Measurements from ENCODE around the gene SDK1. TPM values are rescaled to one million over a fixed set of nuclear protein-coding genes. Genes with fewer than 3 reads are reported as not detected.

The SDK1 gene
- total and polyA plus RNA-seq, 2 experiments from 2014 or later: 2.1 to 10.0 TPM

DNA sequence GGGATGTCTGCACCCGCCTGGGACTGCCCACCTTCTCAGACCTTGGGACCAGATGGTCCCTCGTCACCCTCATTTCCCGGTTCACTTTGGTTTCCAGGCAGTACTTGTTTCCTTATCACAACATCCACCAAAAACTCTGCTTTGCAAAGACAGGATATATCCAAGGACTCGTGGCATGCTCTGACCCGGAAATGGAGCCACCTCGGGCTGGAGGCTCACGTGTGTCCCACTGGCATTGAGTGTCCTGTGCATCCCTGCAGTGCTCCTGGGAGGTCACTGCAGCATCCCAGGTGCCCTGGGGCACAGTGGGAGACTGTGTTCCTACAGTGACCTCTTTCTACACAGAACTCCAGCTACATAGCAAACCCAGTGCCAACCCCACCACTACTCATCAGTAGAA is 769.2 kb downstream of the SDK1 start:
- no peak overlapping the region for H3K27ac ChIP-seq (ENCODE audit: low read depth)
- no peaks in the 10 kb centered on the region for H3F3A ChIP-seq (replicated peaks; ENCODE audit: low read depth)
- H3K79me2 ChIP-seq (replicated peaks; ENCODE audit: insufficient read depth): no peaks in the 10 kb centered on the region
- H3K36me3 ChIP-seq (ENCODE audit: insufficient read depth): no peaks in the 10 kb centered on the region
- H3K9me2 ChIP-seq (ENCODE audit: insufficient read depth): no peaks in the 10 kb centered on the region
- no peak overlapping the region for H3K4me2 ChIP-seq
- ATAC-seq (no peak), DNase-seq (ENCODE audit: low spot score) (no peak)
- peaks cover 2% of the 10 kb centered on the region; the same call in 2 of the 3 replicates for H3K36me3 Mint-ChIP-seq (ENCODE audit: low read depth)
- H3K27me3 ChIP-seq (ENCODE audit: insufficient read depth): no peaks in the 10 kb centered on the region
- H2AFZ ChIP-seq: no peak overlapping the region
- H3K4me1 Mint-ChIP-seq: peaks cover 22% of the 10 kb centered on the region
- no peak overlapping the region for H3K4me3 ChIP-seq
- no peak overlapping the region for H3K27ac Mint-ChIP-seq
- TF ChIP-seq ZNF462 (CRISPR knock-in tag; IDR thresholded peaks at IDR 0.05) (no peak), EZH2 (IDR thresholded peaks at IDR 0.05; ENCODE audit: low read depth, unreplicated experiment) (no peak), NANOG (IDR thresholded peaks at IDR 0.05; ENCODE audit: borderline replicate concordance) (no peak), JUNB (IDR thresholded peaks at IDR 0.05; ENCODE audit: unreplicated experiment) (no peak), CREB1 (CRISPR knock-in tag; IDR thresholded peaks at IDR 0.05; ENCODE audit: low read depth) (no peak), EZH2phosphoT487 (IDR thresholded peaks at IDR 0.05; ENCODE audit: unreplicated experiment) (no peak), POLR2AphosphoS5 (IDR thresholded peaks at IDR 0.05; ENCODE audit: low read depth) (no peak), STAT1 (IDR thresholded peaks at IDR 0.05; ENCODE audit: unreplicated experiment) (no peak), CTCF (conservative IDR thresholded peaks at IDR 0.05; ENCODE audit: low read depth in 2 of 2) (no peak), ZNF331 (CRISPR knock-in tag; IDR thresholded peaks at IDR 0.05; ENCODE audit: low read depth) (no peak)
- TF ChIP-seq, protein P1, sequence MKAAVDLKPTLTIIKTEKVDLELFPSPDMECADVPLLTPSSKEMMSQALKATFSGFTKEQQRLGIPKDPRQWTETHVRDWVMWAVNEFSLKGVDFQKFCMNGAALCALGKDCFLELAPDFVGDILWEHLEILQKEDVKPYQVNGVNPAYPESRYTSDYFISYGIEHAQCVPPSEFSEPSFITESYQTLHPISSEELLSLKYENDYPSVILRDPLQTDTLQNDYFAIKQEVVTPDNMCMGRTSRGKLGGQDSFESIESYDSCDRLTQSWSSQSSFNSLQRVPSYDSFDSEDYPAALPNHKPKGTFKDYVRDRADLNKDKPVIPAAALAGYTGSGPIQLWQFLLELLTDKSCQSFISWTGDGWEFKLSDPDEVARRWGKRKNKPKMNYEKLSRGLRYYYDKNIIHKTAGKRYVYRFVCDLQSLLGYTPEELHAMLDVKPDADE (IDR thresholded peaks at IDR 0.05): no peak
- TF ChIP-seq, protein P2, sequence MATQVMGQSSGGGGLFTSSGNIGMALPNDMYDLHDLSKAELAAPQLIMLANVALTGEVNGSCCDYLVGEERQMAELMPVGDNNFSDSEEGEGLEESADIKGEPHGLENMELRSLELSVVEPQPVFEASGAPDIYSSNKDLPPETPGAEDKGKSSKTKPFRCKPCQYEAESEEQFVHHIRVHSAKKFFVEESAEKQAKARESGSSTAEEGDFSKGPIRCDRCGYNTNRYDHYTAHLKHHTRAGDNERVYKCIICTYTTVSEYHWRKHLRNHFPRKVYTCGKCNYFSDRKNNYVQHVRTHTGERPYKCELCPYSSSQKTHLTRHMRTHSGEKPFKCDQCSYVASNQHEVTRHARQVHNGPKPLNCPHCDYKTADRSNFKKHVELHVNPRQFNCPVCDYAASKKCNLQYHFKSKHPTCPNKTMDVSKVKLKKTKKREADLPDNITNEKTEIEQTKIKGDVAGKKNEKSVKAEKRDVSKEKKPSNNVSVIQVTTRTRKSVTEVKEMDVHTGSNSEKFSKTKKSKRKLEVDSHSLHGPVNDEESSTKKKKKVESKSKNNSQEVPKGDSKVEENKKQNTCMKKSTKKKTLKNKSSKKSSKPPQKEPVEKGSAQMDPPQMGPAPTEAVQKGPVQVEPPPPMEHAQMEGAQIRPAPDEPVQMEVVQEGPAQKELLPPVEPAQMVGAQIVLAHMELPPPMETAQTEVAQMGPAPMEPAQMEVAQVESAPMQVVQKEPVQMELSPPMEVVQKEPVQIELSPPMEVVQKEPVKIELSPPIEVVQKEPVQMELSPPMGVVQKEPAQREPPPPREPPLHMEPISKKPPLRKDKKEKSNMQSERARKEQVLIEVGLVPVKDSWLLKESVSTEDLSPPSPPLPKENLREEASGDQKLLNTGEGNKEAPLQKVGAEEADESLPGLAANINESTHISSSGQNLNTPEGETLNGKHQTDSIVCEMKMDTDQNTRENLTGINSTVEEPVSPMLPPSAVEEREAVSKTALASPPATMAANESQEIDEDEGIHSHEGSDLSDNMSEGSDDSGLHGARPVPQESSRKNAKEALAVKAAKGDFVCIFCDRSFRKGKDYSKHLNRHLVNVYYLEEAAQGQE (IDR thresholded peaks at IDR 0.05; ENCODE audit: unreplicated experiment): no peak
- no peaks in the 10 kb centered on the region for H3K9me3 Mint-ChIP-seq
- H3K4me1 ChIP-seq (ENCODE audit: insufficient read depth): no peaks in the 10 kb centered on the region
- no peaks in the 10 kb centered on the region for H4K20me1 ChIP-seq (replicated peaks; ENCODE audit: insufficient read depth)
- peaks cover 2% of the 10 kb centered on the region for H3K27me3 Mint-ChIP-seq (ENCODE audit: insufficient read depth, low read depth, poor library complexity)
- H3K4me3 Mint-ChIP-seq: no peak overlapping the region

All from GM23338 (cell line).